GM04504 (cell line): ENCODE measurements around the gene PPP1R14C.
A peak's percentile ranks its signal among the peaks of the same experiment; 100 is the strongest.

ENCODE experiments used
- DNase-seq: peaks from one replicate; pipeline ENCODE4 v3.0.0-alpha.2; 2012; ENCODE audit warnings: low read depth

Gene PPP1R14C

DNA sequence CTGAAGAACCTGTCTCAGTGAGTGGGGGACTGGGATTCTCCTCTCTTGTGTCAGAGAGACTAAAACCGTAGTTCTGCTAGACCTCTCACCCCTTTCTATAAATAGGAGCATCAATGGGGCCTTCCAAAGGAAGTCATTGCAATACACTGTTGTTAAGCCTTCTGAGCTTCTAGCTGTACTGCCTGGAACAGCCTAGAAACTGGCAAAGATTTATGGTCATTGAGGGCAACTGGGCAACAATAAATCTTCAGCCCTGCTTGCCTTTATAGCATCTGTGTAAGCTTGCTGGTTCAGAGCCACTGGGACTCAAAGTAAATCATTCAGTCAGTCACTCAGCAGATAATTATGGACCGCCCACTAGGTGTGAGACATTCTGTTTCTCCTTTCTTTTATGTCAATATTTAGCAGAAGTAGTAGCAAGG is 53.2 kb downstream of the PPP1R14C start:
- DNase-seq, result no peak

DNA sequence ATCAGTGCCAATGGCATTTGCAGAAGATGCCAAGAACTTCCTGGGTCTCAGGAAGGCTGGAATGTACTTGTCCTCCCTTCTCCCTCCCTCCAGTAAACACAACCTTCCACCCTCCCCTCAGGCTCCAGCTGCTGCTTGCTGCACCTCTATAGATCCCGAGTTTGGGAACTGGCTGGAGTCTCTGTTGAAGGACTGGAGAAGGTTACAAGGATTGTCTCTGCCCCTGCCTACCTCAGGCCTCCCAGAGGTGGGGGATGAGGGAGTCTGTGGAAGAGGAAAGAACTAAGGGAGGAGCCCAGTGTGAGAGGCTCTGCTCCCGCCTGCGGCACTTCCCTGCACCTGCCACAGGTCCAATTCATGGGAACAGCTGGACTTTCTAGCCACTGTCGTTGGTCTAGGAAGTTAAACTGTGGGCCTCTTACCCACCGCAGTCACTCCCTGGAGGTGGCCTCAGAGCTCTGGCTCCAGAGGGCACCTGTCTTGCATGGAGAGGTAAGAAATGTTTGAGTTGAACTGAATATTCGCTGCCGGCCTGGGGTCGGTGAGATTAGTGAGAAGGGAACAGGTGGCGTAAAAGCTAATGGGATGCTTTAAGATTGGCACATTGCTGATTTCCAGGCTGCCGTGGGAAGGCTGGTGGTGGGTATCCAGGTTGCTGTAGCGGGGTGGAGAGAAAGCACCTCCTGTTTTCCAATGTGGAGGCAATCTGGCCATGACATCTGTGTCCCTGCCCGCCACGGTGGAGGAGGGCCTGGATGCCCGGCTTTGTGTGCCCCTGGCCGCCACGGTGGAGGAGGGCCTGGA is 54.3 kb downstream of the PPP1R14C start:
- no peak for DNase-seq

DNA sequence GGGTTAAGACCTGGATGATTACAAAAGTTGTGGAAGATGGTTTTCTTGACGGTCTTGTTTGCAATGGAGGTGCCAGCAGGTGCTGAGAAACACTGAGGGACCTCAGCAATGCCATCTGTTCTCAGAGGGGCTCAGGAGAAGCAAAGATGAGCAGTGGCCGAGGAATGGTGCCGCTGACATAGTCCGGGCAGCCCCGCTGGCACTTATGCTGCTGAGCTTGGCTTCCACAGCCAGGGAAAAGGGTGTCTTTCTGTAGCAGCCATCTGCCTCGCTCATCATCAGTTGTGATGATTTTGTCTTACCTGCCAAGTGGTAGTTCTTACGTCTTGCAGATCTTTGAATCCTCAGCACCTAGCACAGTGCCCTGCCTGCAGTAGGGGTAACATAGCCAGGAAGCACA is 55.7 kb downstream of the PPP1R14C start:
- no peak for DNase-seq

DNA sequence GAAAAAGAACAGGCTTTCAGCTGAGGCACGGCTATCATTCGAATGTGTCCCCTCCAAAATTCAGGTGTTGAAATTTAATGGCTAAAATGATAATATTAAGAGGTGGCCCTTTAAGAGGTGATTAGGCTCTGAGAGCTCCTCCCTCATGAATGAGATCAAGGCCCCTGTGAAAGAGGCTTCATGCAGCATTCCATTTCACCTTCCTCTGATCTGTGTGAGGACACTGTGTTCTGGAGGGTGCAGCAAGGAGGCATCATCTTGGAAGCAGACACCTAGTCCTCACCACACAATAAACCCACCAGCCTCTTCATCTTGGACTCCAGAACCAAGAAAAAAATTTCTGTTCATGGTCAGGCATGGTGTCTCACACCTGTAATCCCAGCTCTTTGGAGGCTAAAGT is 56.4 kb downstream of the PPP1R14C start:
- DNase-seq, result no peak

DNA sequence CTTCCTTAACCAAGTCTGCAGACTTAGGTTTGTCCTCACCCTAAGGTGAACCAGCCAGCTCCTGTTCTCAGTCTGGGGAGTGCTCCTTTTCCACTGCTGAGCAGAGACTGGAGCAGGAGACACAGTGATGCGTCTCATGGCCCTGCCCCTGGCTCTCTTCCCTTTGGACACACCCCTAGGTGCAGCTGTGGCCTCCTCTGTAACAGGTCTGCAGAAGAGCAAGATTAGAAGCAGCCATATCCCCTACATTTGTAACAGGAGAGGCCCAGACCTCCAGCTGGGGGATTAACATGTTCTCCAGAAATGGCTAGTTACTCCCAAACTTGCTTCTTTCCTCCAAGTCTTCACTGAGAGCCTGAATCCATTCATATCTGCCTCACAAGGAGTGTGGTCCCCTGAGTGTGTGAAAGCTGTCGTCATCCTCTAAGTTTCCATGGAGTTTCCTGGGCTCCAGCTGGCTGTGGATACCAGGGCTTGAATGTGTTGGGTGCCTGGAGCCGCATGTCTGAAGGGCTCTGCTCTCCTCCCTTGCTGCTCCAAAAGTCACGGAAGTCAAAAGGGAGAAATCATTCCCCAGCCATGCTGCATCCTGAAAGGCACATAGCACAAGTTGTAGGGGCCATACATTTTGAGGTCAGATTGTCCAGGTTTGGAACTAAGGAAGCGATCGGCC is 57.7 kb downstream of the PPP1R14C start:
- no peak for DNase-seq

DNA sequence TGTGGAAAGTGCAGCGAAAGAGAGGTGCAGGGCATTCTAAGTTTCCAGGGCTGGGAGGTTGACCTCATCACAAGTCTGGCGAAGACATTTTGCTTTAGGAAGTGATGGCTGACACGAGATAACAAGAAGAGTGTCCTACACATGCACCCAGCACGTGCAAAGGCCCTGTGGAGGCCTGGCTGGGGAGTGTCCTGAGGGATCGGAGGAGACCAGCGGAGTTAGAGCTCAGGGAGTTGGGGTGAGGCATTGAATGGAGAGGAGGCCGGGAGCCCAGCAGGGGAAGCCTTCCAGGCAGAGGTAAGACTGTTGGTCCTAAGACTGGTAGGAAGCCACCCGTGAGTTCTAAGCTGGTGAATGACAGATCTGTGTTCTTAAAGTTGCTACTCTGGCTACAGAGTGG is 58.4 kb downstream of the PPP1R14C start:
- no peak for DNase-seq

DNA sequence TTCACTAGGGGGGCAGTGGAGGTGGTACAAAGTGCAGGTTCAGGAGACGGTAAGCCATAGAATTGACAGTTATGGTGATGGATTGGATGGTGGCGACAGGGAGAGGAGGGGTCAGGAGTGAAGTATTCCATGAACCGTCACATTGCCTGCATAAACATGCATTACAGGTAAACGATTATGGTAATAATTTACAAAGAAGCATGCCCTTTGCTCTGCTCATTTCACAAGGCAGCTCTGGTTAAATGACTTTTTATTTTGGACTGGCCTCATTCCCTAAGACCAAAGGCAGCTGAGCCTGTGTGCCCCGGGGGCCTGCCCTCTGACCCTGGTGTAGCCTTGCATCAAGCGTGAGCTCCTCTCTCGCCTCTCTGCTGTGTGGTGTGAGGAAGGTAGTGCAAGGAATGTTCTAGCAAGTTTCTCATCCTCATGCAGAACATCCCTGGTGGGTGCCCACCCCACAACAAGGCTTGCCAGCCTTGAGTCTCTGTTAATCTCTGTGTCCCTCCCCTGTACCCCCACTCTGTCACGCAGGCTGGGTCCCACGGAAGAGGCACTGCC is 59.0 kb downstream of the PPP1R14C start:
- DNase-seq, result no peak

DNA sequence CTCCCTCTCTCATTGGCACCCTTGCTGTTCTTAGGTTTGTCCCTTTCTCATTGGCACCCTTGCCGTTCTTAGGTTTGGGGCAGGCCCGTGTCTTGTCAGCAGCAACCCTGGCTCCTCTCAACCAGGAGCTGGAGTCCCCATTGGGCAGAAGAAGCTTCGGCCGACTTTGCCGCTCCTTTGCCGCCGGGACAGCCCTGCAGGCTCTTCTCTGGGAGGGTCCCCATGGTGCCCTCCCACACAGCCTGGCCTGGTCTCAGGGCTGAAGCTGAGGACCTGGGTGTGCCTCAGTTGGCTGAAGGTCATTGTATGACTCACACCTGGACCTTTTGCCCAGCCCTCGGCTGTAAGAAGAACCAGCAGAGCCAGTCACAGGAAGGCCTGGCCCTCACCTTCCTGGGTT is 59.6 kb downstream of the PPP1R14C start:
- DNase-seq, result no peak

DNA sequence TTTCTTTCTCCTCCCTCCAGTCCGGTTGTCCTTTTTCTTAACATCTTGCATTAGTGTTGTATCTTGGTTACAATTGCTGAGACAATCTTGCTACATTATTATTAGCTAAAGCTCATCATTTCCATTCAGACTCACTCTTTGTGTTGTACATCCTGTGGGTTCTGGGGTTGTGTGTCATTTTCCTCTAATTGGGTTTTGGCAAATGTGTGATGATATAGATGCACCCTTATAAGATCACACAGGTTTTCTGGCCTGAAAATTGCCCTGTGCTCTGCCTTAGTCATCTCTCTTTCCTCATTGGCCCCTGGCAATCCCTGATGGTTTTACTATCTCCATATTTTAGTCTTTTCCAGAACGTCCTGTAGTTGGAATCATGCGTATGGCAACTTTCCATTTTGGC is 60.1 kb downstream of the PPP1R14C start:
- DNase-seq, result no peak

DNA sequence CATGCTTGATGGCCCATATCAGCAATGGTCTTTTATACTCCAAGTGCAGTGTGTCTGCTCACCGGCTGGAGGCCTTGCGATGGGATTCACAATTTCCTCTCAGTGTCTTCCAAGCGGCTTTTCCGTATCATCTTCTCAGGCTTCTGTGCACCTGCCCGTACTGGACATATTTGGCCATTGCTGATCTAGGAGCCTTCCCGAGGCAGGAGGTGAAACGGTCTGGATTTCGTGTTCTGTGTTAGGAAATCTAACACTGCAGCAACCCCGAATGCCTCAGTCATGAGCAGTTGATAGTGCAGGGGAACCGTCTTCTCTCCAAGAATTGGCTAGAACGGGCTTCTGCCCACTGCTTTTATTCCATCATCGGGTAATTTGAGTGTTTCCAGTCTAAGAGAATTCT is 60.5 kb downstream of the PPP1R14C start:
- no peak for DNase-seq

DNA sequence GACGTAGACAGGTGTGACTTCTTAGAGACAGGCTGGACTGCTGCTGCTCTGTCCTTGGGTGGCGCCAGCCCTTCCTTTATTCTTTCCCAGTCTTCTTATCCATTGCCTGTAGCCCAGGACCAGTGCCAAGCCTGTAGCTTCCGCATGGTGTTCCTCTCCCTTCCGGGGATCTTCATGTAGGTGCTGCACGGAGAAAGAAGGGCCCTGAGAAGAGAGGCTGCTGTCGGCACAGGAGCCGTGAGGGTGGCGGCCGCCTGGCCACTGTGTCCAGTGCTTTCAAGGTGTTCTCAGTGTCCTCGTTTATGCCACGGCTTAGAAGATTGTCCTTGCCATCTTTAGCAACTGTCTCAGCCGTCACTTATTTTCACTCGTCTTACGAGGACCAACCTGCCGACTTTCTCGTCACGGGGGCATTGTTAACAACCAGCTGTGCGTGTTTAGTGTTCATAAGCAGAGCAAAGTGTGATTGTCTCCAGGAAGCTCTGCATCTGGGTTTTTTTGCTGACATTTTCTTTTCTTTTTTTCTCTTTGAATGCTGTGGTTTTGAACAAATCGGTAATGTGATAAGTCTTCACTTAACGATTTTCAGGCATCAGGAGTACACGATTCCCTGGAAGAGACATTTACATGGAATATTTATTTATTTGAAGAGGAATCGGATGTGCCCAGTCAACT is 61.2 kb downstream of the PPP1R14C start:
- no peak for DNase-seq

DNA sequence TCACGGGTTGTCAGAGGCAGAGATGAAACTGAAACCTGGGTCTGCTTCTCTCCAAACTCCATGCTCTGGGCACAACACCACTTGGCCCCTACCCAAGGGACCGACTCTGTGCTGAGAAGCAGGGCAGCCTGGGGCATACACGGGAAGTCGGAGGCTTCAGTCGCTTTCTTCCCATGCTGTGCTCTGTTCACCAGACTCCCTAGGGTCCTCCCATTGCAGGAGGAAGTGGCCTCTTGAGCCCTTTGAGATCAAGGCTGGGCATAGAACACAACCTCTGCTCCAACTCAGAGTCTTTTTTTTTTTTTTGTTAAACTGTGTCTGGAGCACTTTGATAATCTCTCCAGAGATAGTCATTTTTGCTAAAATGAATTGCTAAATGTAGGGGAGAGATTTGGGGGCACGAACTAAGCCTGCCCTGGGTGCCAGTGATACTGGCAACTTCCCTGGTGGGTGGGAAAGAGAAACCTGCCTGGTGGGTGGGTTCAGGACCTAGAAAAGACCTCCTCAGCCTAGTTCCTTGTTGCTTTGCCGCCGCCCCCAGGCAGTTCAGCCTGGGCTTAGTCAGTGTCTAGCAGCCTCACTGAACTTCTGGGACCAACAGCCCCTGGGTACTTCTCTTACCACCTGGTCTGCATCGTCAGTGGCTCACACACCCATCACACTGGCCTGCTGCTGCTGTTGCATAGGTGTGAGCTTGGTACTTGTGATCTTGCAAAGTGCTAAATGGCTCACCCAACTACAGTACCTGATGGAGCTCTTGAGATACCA is 62.0 kb downstream of the PPP1R14C start:
- no peak for DNase-seq

DNA sequence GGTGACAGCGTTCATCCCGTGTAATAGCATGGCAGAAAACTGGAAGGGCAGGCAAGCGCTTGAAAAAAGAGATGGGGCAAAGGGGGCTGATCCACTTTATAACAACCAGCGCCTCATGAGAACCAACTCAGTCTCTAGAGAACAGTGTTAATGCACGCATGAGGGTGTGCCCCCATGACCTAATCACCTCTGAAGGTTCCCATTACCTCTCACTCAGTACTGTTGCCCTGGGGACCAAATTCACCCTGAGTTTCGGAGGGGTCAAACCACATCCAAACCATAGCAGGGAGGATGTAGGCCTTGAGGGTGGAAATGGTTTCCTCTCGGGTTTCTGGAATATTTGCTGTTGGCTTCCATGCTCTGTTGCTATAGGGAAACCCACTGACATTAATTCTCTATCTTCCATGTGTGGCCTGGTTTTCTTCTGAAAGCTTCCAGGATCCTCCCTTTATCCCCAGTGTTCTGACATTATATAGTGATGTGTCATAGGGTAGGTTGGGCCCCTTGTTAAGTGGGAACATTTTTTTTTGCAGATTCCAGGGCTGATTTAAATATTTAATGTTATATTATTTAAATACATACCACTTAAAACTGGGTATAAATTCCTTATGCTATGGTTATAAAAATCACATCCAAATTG is 65.2 kb downstream of the PPP1R14C start:
- DNase-seq, result no peak

DNA sequence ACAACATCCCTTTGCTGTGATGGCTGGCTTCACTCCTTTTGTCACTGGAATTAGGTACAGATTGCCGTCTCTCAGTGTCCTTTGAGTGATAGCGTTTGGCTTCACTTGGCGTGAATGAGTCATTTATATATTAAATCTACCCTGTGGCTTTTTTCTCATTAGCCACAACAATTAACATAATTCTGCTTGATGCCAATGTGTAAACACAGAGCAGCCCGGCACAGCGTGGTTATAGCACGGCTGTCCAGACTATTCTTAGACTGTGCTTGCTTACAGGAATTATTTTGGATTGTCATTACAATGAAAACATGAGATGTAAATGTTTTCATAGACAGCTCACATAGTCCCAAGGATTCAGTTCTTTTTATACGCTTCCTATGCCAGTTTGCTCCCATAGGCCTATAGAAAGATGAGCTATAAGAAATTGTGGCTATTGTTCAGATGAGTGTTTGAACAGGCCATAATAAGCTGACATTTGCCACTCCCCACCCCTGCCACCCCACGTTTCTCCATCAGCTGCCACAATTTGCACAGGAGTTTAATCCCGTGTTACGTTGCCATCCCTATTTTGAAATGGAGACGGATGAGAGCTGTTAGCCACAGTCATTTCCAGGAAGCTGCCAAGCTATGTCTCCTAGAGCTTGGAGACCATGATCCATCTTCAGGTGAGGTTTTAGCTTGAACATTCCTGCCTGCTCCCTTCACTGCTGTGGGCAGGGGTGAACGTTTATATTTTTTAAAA is 65.9 kb downstream of the PPP1R14C start:
- no peak for DNase-seq

DNA sequence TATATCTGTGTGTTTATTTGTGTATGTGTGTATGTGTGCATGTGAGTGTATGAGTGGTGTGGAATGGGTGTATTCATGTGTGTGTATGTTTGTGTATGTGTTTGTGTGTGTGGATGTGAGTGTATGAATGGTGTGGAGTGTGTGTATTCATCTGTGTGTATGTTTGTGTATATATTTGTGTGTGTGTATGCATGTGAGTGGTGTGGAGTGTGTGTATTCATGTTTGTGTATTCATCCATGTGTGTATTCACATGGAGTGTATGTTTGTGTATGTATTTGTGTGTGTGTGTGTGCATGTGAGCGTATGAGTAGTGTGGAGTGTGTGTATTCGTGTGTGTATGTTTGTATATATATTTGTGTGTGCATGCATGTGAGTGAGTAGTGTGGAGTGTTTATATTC is 66.6 kb downstream of the PPP1R14C start:
- no peak for DNase-seq

DNA sequence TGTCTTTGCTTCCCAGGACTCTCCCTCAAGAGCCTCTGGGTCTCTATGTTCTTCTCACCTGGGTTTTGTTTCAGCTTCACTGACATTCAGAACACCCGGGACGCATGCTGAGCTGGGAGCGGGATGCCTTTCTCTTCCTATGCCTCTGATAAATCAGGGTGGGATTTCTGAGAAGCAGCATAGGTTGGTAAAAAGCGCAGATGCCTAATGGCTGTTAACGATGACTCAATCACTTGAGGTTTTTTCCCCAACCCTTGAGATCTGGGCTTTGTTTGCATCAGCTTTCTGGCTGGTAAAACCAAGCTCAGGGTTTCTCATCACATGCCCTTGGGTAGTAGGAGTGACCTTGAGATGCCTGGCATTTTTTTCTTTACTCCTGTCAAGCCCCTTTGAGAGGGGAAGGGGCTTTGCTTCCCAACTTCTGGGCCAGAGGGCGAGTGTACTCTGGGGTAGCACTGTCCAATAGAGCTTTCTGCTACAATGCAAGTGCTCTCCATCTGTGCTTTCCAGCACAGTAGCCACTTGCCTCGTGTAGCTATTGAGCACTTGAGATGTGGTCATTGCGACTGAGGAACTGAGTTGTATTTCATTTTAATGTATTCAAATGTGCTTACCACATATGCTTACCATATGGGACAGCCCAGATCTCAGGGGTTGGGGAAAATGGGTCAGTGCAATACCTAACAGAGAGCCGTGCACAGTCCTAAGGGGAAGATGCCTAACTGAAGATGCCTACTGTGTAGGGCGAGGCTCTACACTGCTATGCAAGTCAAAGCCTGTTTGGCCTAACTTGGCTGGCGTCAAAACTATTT is 69.1 kb downstream of the PPP1R14C start:
- peak; percentile 23 for DNase-seq

DNA sequence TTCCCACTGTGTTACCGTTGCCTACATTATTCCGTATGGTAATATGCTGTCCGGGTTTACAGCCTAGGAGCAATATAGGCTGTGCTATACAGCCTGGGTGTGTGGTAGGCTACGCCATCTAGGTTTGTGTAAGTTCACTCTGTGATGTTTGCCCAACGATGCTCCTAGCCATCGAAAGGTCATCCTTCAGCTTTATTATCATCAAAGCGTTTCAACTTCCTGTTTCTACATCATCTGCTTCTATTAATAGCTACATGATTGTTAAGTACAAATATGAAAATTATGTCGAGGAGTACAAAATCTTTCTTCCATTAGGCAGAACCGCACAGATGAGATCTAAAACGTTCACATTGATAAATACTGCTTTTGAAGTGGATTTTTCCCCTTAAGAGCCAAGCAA is 69.9 kb downstream of the PPP1R14C start:
- no peak for DNase-seq

DNA sequence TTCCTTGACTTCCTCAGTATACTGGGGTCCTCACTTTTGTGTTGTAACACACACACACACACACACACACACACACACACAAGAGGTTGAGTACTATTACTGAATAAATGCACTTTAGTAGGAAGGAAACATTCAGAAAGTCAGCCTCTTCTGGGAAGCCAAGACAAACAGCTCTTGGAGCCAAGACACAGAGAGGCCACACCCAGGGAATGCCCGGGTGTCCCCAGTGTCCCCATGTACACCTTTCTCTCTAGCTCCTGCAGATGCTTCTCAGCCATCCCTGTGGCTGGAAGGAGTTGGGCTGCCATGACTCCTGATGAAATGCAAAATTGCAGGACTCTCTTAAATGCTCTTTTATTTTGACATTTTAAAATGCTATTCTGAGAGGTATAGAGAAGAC is 70.5 kb downstream of the PPP1R14C start:
- DNase-seq, result no peak

DNA sequence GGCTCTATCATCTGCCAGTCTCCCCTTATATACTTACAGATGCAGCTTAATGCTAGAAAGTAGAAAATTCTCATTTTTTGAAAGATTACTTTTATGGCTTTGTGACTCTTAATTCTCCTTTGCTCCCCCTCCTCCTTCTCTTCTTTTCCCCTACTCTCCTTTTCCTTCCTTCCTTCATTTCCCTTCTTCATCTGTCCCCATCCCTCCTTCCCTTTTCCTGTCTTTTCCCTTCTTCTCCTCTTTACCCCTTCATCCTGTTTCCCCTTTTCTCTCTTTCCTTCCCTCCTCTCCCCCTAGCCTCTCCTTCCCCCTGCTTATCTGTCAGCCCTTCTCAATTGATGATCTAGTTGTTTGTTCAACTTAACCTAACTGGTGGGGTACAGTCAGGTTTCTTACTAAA is 71.5 kb downstream of the PPP1R14C start:
- no peak for DNase-seq
